ENCODE results near the gene FTMT. TPM values are rescaled to one million over a fixed set of nuclear protein-coding genes. Genes with fewer than 3 reads are reported as not detected.

The FTMT gene
- total RNA-seq, 4 donors from 2014 or later = not detected

- Histone ChIP-seq H3K4me3 (no peak overlapping the region), H3K4me1 (no peaks in the 10 kb centered on the region), H3K27ac (replicated peaks in 1 of 4) (no peak overlapping the region), H3K27me3 (no peaks in the 10 kb centered on the region), H3K9me3 (no peaks in the 10 kb centered on the region), H3K36me3 (no peaks in the 10 kb centered on the region)
- WGBS = 84% methylated on average over 1 of the region's 1 CpG
- no peak for DNase-seq (ENCODE audit: extremely low spot score)
- TF ChIP-seq CTCF (IDR thresholded peaks at IDR 0.05) = no peak
- TF ChIP-seq POLR2AphosphoS5 (IDR thresholded peaks at IDR 0.05) = no peak
- TF ChIP-seq EP300 (IDR thresholded peaks at IDR 0.05) = no peak
- TF ChIP-seq POLR2A (IDR thresholded peaks at IDR 0.05; ENCODE audit: low read depth) = no peak
- intact Hi-C loops (cut with DNase I) = no loop called here
These were observed 18.1 kb upstream of the FTMT start for GRCh38 chr5:121833617-121834016.

- no peaks in the 10 kb centered on the region for H3K27me3 ChIP-seq
- intact Hi-C loops (cut with DNase I) = no loop called here
- H3K36me3 ChIP-seq = no peaks in the 10 kb centered on the region
- 82% methylated on average over 2 of the region's 2 CpGs for WGBS
- H3K9me3 ChIP-seq = no peaks in the 10 kb centered on the region
- H3K4me3 ChIP-seq = no peak overlapping the region
- no peak overlapping the region for H3K27ac ChIP-seq (replicated peaks in 1 of 4)
- TF ChIP-seq EP300 (IDR thresholded peaks at IDR 0.05) = no peak
- TF ChIP-seq POLR2A (IDR thresholded peaks at IDR 0.05; ENCODE audit: low read depth) = no peak
- no peak for TF ChIP-seq CTCF (IDR thresholded peaks at IDR 0.05)
- TF ChIP-seq POLR2AphosphoS5 (IDR thresholded peaks at IDR 0.05) = no peak
- H3K4me1 ChIP-seq = no peaks in the 10 kb centered on the region
- DNase-seq (ENCODE audit: extremely low spot score) = no peak
These were observed 17.7 kb upstream of the FTMT start for GRCh38 chr5:121834021-121834420.

GRCh38 chr5:121841892-121842291, 9.8 kb upstream of the FTMT start:
- no peak for TF ChIP-seq CTCF (IDR thresholded peaks at IDR 0.05)
- no peak for TF ChIP-seq POLR2A (IDR thresholded peaks at IDR 0.05; ENCODE audit: low read depth)
- no peak for TF ChIP-seq POLR2AphosphoS5 (IDR thresholded peaks at IDR 0.05)
- no peak for TF ChIP-seq EP300 (IDR thresholded peaks at IDR 0.05)
- no peak overlapping the region for H3K27ac ChIP-seq (replicated peaks in 1 of 4)
- intact Hi-C loops (cut with DNase I) = no loop called here
- H3K36me3 ChIP-seq = no peaks in the 10 kb centered on the region
- no peaks in the 10 kb centered on the region for H3K9me3 ChIP-seq
- H3K4me1 ChIP-seq = no peaks in the 10 kb centered on the region
- no peaks in the 10 kb centered on the region for H3K27me3 ChIP-seq
- H3K4me3 ChIP-seq = no peak overlapping the region
- no peak for DNase-seq (ENCODE audit: extremely low spot score)

GRCh38 chr5:121850272-121850671, 1.4 kb upstream of the FTMT start:
- intact Hi-C loops (cut with DNase I) = no loop called here
- H3K27ac ChIP-seq (replicated peaks in 1 of 4) = no peak overlapping the region
- WGBS = 89% methylated on average over 4 of the region's 4 CpGs

More at GRCh38 chr5:121850272-121850671, 1.4 kb upstream of the FTMT start:
- Histone ChIP-seq H3K27me3 (no peaks in the 10 kb centered on the region), H3K9me3 (peaks cover 0 to 5% (median 2%) of the 10 kb centered on the region in 4 donors), H3K4me1 (no peaks in the 10 kb centered on the region), H3K4me3 (no peak overlapping the region), H3K36me3 (no peaks in the 10 kb centered on the region)
- no peak for DNase-seq (ENCODE audit: extremely low spot score)
- TF ChIP-seq CTCF (IDR thresholded peaks at IDR 0.05) (no peak), POLR2A (IDR thresholded peaks at IDR 0.05; ENCODE audit: low read depth) (no peak)
